MM.1S (cell line): ENCODE results near the gene TMEM101.
A peak's percentile ranks its signal among the peaks of the same experiment; 100 is the strongest.

Source experiments
- DNase-seq: peaks from one replicate; pipeline ENCODE4 v3.0.0-alpha.2; 2015
- H2AFZ ChIP-seq: fragments of 300-600 bp; sonication (generic); 2 replicates; pipeline ENCODE4 v1.6.0; 2016; ENCODE audit warnings: antibody characterized with exemption, low read length
- H3F3A ChIP-seq: fragments of 300-600 bp; sonication (generic); 2 replicates; pipeline ENCODE4 v1.6.1; 2016; ENCODE audit warnings: mild to moderate bottlenecking, antibody characterized with exemption, low read length, moderate library complexity, mixed read lengths; ENCODE audit not compliant: insufficient read depth
- H3K27ac ChIP-seq: fragments of 300-600 bp; sonication (generic); 2 replicates; pipeline ENCODE4 v1.5.1; 2016; ENCODE audit warnings: mild to moderate bottlenecking, low read length
- H3K27me3 ChIP-seq: fragments of 300-600 bp; sonication (generic); replicated peaks from 2 replicates; pipeline ENCODE4 v1.6.0; 2016; ENCODE audit warnings: low read length; ENCODE audit not compliant: insufficient read depth
- H3K36me3 ChIP-seq: fragments of 300-600 bp; sonication (generic); replicated peaks from 2 replicates; pipeline ENCODE4 v1.6.1; 2016; ENCODE audit warnings: mild to moderate bottlenecking, low read length, mixed read lengths; ENCODE audit not compliant: insufficient read depth
- H3K4me1 ChIP-seq: fragments of 300-600 bp; sonication (generic); 2 replicates; pipeline ENCODE4 v1.6.1; 2016; ENCODE audit warnings: low read length, mixed read lengths
- H3K4me2 ChIP-seq: fragments of 300-600 bp; sonication (generic); 2 replicates; pipeline ENCODE4 v1.6.0; 2016; ENCODE audit warnings: low read depth, low read length
- H3K4me3 ChIP-seq: fragments of 300-600 bp; sonication (generic); 2 replicates; pipeline ENCODE4 v1.5.1; 2016; ENCODE audit warnings: low read length, mixed read lengths
- H3K79me2 ChIP-seq: fragments of 300-600 bp; sonication (generic); 2 replicates; pipeline ENCODE4 v1.6.1; 2016; ENCODE audit warnings: mixed run types, low read length, mixed read lengths
- H3K9ac ChIP-seq: fragments of 300-600 bp; sonication (generic); 2 replicates; pipeline ENCODE4 v1.6.1; 2016; ENCODE audit warnings: low read length, mixed read lengths
- H3K9me2 ChIP-seq: fragments of 300-600 bp; sonication (generic); replicated peaks from 2 replicates; pipeline ENCODE4 v1.6.1; 2016; ENCODE audit warnings: mild to moderate bottlenecking, low read length, mixed read lengths; ENCODE audit not compliant: insufficient read depth
- H3K9me3 ChIP-seq: fragments of 300-600 bp; sonication (generic); replicated peaks from 2 replicates; pipeline ENCODE4 v1.6.1; 2016; ENCODE audit warnings: mild to moderate bottlenecking, low read length, mixed read lengths; ENCODE audit not compliant: insufficient read depth
- H4K20me1 ChIP-seq: fragments of 300-600 bp; sonication (generic); 2 replicates; pipeline ENCODE4 v1.6.1; 2016; ENCODE audit warnings: mild to moderate bottlenecking, low read length, moderate library complexity, mixed read lengths; ENCODE audit not compliant: insufficient read depth
- CTCF ChIP-seq: fragments of 300-600 bp; sonication (generic); IDR thresholded peaks from 2 replicates; pipeline ENCODE4 v1.5.1; 2016; ENCODE audit warnings: antibody characterized with exemption, low read length, mixed read lengths
- EZH2 ChIP-seq: fragments of 300-600 bp; sonication (generic); optimal IDR thresholded peaks from 2 replicates; pipeline ENCODE3; 2017; ENCODE audit warnings: low read depth, mild to moderate bottlenecking, antibody characterized with exemption, low read length, mixed read lengths
- EZH2phosphoT487 ChIP-seq: fragments of 300-600 bp; sonication (generic); IDR thresholded peaks from 2 replicates; pipeline ENCODE4 v1.6.1; 2018; ENCODE audit warnings: antibody characterized with exemption, low read length

TMEM101 gene

GRCh38 chr17:44010966-44011647 lies 3.7 kb downstream of the TMEM101 start:
- H3K27me3 ChIP-seq: peaks cover 4% of the 10 kb centered on the region
- H3K4me3 ChIP-seq: no peak overlapping the region
- peaks cover 16% of the 10 kb centered on the region for H3K79me2 ChIP-seq
- no peaks in the 10 kb centered on the region for H4K20me1 ChIP-seq
- no peak overlapping the region for H3K4me2 ChIP-seq
- no peak overlapping the region for H2AFZ ChIP-seq
- H3K9me3 ChIP-seq: no peaks in the 10 kb centered on the region
- 0 out of 2 replicates have a peak, but pooled peaks cover 3% of the 10 kb centered on the region for H3F3A ChIP-seq
- H3K4me1 ChIP-seq: peaks cover 21% of the 10 kb centered on the region; the same call in 1 of the 2 replicates
- H3K36me3 ChIP-seq: no peaks in the 10 kb centered on the region
- no peak overlapping the region for H3K27ac ChIP-seq
- no peak overlapping the region for H3K9ac ChIP-seq
- DNase-seq: no peak
- TF ChIP-seq EZH2: no peak
- no peak for TF ChIP-seq CTCF
- no peak for TF ChIP-seq EZH2phosphoT487
- no peaks in the 10 kb centered on the region for H3K9me2 ChIP-seq

- TF ChIP-seq EZH2phosphoT487 (no peak), EZH2 (no peak), CTCF (no peak)
- Histone ChIP-seq H3F3A (0 out of 2 replicates have a peak, but pooled peaks cover 3% of the 10 kb centered on the region), H2AFZ (no peak overlapping the region), H3K79me2 (0 out of 2 replicates have a peak, but pooled peaks cover 2% of the 10 kb centered on the region), H3K9me3 (no peaks in the 10 kb centered on the region), H4K20me1 (no peaks in the 10 kb centered on the region), H3K27me3 (peaks cover 21% of the 10 kb centered on the region), H3K4me1 (peaks cover 22% of the 10 kb centered on the region; the same call in 1 of the 2 replicates), H3K4me3 (no peak overlapping the region), H3K9ac (no peak overlapping the region), H3K36me3 (no peaks in the 10 kb centered on the region), H3K27ac (no peak overlapping the region), H3K4me2 (peak overlapping the region; percentile 95; the same call in 1 of the 2 replicates), H3K9me2 (no peaks in the 10 kb centered on the region)
- DNase-seq: no peak
These were observed 6.4 kb downstream of the TMEM101 start for GRCh38 chr17:44008205-44008909.

GRCh38 chr17:44007346-44008204 lies 7.2 kb downstream of the TMEM101 start:
- Histone ChIP-seq H3K36me3 (no peaks in the 10 kb centered on the region), H3K9ac (peak overlapping the region; percentile 30; the same call in 1 of the 2 replicates), H4K20me1 (no peaks in the 10 kb centered on the region), H3K9me2 (no peaks in the 10 kb centered on the region), H3K9me3 (no peaks in the 10 kb centered on the region), H3K4me2 (peak overlapping the region; percentile 95), H2AFZ (peak overlapping the region; percentile 67), H3K4me1 (peaks cover 22% of the 10 kb centered on the region; the same call in 1 of the 2 replicates), H3K27me3 (peaks cover 21% of the 10 kb centered on the region), H3F3A (0 out of 2 replicates have a peak, but pooled peaks cover 3% of the 10 kb centered on the region), H3K4me3 (peak overlapping the region; percentile 71), H3K27ac (no peak overlapping the region), H3K79me2 (0 out of 2 replicates have a peak, but pooled peaks cover 2% of the 10 kb centered on the region)
- peak; percentile 23 for DNase-seq
- TF ChIP-seq CTCF (no peak), EZH2phosphoT487 (no peak), EZH2 (no peak)
